ENCODE results near the gene HSD17B4. TPM values are rescaled to one million over a fixed set of nuclear protein-coding genes. Genes with fewer than 3 reads are reported as not detected.

HSD17B4 gene
- total and polyA plus RNA-seq, 9 of the 15 experiments (the other 6 are each of a cell fraction or from before 2014, with no cell fraction given): 50.6 to 187 (median 94.6) TPM

DNA sequence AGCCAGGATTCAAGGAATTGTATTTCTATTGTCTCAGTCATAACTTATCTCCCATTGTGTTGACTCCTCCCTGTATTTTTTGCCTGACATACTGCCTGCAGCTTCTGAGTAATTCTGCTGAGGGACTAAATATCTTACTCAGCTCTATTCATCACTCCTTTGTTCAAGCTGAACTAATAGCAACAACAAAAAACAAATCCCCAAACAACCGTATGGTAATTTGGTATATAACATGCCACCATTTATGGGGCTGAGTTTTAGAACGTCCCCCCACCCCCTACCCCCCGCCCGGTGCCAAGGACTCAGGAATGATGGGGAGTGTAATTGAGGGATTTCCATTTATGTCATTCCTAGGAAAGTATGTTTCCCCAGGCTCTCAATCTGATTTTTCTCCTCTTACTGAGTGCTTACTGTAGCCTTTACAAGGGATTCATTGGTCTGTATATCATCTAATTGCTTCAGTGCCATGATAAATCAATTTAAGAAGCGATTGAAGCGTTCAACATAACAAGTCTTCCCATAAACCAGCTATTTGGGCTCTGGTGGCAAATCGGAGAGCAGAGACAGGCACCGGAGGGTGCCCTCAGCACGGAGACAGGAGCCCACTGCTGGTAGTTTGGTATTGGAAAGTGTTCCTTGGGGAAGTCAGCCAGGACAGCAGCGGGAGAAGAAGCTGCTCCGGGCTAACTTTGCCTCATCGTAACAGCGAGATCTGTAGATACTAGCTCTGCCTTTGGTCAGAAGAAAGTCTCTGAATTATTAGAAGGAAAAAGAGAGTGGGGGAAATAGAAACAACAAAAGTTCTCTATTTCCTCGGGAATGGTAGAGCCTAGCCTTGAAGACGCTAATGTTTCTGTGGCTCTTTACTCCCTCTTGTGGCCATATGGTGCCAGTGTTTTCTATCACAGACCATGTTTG lies 40.7 kb upstream of the HSD17B4 start (continued):
- TF ChIP-seq, protein P1, sequence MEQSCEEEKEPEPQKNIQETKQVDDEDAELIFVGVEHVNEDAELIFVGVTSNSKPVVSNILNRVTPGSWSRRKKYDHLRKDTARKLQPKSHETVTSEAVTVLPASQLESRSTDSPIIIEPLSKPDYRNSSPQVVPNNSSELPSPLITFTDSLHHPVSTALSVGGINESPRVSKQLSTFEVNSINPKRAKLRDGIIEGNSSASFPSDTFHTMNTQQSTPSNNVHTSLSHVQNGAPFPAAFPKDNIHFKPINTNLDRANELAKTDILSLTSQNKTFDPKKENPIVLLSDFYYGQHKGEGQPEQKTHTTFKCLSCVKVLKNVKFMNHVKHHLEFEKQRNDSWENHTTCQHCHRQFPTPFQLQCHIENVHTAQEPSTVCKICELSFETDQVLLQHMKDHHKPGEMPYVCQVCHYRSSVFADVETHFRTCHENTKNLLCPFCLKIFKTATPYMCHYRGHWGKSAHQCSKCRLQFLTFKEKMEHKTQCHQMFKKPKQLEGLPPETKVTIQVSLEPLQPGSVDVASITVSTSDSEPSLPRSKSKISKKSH (CRISPR knock-in tag; IDR thresholded peaks at IDR 0.05): no peak
- TF ChIP-seq CBFA2T3 (IDR thresholded peaks at IDR 0.05) (no peak), JUND (IDR thresholded peaks at IDR 0.05; ENCODE audit: borderline replicate concordance, low read depth, low read length) (no peak), JUND (tag; IDR thresholded peaks at IDR 0.05; ENCODE audit: borderline replicate concordance, low read depth, low read length) (no peak), PURB (CRISPR knock-in tag; IDR thresholded peaks at IDR 0.05; ENCODE audit: low read depth) (no peak), ZNF717 (CRISPR knock-in tag; IDR thresholded peaks at IDR 0.05) (no peak), ZNF124 (CRISPR knock-in tag; IDR thresholded peaks at IDR 0.05) (no peak), DACH1 (IDR thresholded peaks at IDR 0.05; ENCODE audit: partially characterized antibody) (no peak), LCOR (CRISPR knock-in tag; IDR thresholded peaks at IDR 0.05) (0 out of 2 replicates have a peak, but pooled peaks have one; percentile 30), ZNF3 (CRISPR knock-in tag; IDR thresholded peaks at IDR 0.05) (no peak), ATF7 (IDR thresholded peaks at IDR 0.05) (peak; percentile 59), SMAD4 (CRISPR knock-in tag; conservative IDR thresholded peaks at IDR 0.05) (0 out of 2 replicates have a peak, but pooled peaks have one; percentile 18), NFIX (CRISPR knock-in tag; IDR thresholded peaks at IDR 0.05; ENCODE audit: low read depth) (no peak), NFE2 (IDR thresholded peaks at IDR 0.05; ENCODE audit: low read depth) (no peak), GABPB1 (CRISPR knock-in tag; IDR thresholded peaks at IDR 0.05) (no peak), POLR3A (IDR thresholded peaks at IDR 0.05; ENCODE audit: borderline replicate concordance, extremely low read depth, insufficient read depth, insufficient read length) (no peak), ZFP1 (CRISPR knock-in tag; IDR thresholded peaks at IDR 0.05) (no peak), SMARCE1 (IDR thresholded peaks at IDR 0.05) (no peak)
- TF ChIP-seq, protein P2, sequence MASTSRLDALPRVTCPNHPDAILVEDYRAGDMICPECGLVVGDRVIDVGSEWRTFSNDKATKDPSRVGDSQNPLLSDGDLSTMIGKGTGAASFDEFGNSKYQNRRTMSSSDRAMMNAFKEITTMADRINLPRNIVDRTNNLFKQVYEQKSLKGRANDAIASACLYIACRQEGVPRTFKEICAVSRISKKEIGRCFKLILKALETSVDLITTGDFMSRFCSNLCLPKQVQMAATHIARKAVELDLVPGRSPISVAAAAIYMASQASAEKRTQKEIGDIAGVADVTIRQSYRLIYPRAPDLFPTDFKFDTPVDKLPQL (IDR thresholded peaks at IDR 0.05; ENCODE audit: extremely low read depth, insufficient read length): no peak
- TF ChIP-seq, protein P3, sequence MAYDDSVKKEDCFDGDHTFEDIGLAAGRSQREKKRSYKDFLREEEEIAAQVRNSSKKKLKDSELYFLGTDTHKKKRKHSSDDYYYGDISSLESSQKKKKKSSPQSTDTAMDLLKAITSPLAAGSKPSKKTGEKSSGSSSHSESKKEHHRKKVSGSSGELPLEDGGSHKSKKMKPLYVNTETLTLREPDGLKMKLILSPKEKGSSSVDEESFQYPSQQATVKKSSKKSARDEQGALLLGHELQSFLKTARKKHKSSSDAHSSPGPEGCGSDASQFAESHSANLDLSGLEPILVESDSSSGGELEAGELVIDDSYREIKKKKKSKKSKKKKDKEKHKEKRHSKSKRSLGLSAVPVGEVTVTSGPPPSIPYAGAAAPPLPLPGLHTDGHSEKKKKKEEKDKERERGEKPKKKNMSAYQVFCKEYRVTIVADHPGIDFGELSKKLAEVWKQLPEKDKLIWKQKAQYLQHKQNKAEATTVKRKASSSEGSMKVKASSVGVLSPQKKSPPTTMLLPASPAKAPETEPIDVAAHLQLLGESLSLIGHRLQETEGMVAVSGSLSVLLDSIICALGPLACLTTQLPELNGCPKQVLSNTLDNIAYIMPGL (CRISPR knock-in tag; IDR thresholded peaks at IDR 0.05): no peak
- TF ChIP-seq, protein P4, sequence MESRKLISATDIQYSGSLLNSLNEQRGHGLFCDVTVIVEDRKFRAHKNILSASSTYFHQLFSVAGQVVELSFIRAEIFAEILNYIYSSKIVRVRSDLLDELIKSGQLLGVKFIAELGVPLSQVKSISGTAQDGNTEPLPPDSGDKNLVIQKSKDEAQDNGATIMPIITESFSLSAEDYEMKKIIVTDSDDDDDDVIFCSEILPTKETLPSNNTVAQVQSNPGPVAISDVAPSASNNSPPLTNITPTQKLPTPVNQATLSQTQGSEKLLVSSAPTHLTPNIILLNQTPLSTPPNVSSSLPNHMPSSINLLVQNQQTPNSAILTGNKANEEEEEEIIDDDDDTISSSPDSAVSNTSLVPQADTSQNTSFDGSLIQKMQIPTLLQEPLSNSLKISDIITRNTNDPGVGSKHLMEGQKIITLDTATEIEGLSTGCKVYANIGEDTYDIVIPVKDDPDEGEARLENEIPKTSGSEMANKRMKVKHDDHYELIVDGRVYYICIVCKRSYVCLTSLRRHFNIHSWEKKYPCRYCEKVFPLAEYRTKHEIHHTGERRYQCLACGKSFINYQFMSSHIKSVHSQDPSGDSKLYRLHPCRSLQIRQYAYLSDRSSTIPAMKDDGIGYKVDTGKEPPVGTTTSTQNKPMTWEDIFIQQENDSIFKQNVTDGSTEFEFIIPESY (CRISPR knock-in tag; IDR thresholded peaks at IDR 0.05): no peak
- TF ChIP-seq, protein P5, sequence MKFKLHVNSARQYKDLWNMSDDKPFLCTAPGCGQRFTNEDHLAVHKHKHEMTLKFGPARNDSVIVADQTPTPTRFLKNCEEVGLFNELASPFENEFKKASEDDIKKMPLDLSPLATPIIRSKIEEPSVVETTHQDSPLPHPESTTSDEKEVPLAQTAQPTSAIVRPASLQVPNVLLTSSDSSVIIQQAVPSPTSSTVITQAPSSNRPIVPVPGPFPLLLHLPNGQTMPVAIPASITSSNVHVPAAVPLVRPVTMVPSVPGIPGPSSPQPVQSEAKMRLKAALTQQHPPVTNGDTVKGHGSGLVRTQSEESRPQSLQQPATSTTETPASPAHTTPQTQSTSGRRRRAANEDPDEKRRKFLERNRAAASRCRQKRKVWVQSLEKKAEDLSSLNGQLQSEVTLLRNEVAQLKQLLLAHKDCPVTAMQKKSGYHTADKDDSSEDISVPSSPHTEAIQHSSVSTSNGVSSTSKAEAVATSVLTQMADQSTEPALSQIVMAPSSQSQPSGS (CRISPR knock-in tag; IDR thresholded peaks at IDR 0.05): no peak
